Stimulated activated CD8-positive, alpha-beta memory T cell treated with anti-CD3 and anti-CD28 coated beads, Interleukin-15, amount 100 ng/mL, for 24 hours (primary cell): ENCODE results near the gene EEFSEC.

Experiments used
- DNase-seq: peaks from one replicate; pipeline ENCODE4 v3.0.0-alpha.2; 2020; ENCODE audit warnings: low read depth

The EEFSEC gene

GRCh38 chr3:128316481-128316891, 163.2 kb downstream of the EEFSEC start:
- no peak for DNase-seq

- DNase-seq, result no peak
Measured at GRCh38 chr3:128317101-128317697, 163.9 kb downstream of the EEFSEC start.

- DNase-seq, result no peak
Measured at GRCh38 chr3:128317698-128318231, 164.5 kb downstream of the EEFSEC start.

GRCh38 chr3:128318275-128318941, 165.1 kb downstream of the EEFSEC start:
- DNase-seq, result no peak

- DNase-seq, result no peak
Measured at GRCh38 chr3:128319107-128319506, 165.8 kb downstream of the EEFSEC start.

GRCh38 chr3:128319741-128320141, 166.5 kb downstream of the EEFSEC start:
- DNase-seq, result no peak

GRCh38 chr3:128320551-128321340, 167.5 kb downstream of the EEFSEC start:
- no peak for DNase-seq

- DNase-seq, result no peak
Measured at GRCh38 chr3:128321418-128321817, 168.1 kb downstream of the EEFSEC start.

- no peak for DNase-seq
Measured at GRCh38 chr3:128322030-128323022, 169.0 kb downstream of the EEFSEC start.

GRCh38 chr3:128323206-128324081, 170.2 kb downstream of the EEFSEC start:
- DNase-seq, result no peak

- no peak for DNase-seq
Measured at GRCh38 chr3:128324911-128325592, 171.8 kb downstream of the EEFSEC start.

- no peak for DNase-seq
Measured at GRCh38 chr3:128326051-128326823, 173.0 kb downstream of the EEFSEC start.

GRCh38 chr3:128327606-128328031, 174.3 kb downstream of the EEFSEC start:
- no peak for DNase-seq

- no peak for DNase-seq
Measured at GRCh38 chr3:128328546-128329458, 175.5 kb downstream of the EEFSEC start.

GRCh38 chr3:128329491-128330213, 176.4 kb downstream of the EEFSEC start:
- no peak for DNase-seq

- no peak for DNase-seq
Measured at GRCh38 chr3:128330214-128330842, 177.0 kb downstream of the EEFSEC start.

- no peak for DNase-seq
Measured at GRCh38 chr3:128334086-128334645, 180.9 kb downstream of the EEFSEC start.
